Gastroesophageal sphincter (tissue), 3 donors: ENCODE data around the gene GRHL1.

ENCODE experiments used
- POLR2AphosphoS5 ChIP-seq: sonication (generic); formaldehyde crosslinking; IDR thresholded peaks from one replicate; pipeline ENCODE4 v1.6.1; 2017; ENCODE audit warnings: antibody characterized with exemption
- TF ChIP-seq, protein P1 (sequence below), 4 experiments: fragments of 200-600 bp in 2 of 4; fragments of 450-650 bp in 2 of 4; sonication (generic) in 1 of 4; IDR thresholded peaks; one replicate each; pipeline ENCODE4 v1.5.1; 2017 to 2019; ENCODE audit warnings: antibody characterized with exemption in 4 of 4, mild to moderate bottlenecking in 2 of 4, moderate library complexity in 2 of 4

DNA sequence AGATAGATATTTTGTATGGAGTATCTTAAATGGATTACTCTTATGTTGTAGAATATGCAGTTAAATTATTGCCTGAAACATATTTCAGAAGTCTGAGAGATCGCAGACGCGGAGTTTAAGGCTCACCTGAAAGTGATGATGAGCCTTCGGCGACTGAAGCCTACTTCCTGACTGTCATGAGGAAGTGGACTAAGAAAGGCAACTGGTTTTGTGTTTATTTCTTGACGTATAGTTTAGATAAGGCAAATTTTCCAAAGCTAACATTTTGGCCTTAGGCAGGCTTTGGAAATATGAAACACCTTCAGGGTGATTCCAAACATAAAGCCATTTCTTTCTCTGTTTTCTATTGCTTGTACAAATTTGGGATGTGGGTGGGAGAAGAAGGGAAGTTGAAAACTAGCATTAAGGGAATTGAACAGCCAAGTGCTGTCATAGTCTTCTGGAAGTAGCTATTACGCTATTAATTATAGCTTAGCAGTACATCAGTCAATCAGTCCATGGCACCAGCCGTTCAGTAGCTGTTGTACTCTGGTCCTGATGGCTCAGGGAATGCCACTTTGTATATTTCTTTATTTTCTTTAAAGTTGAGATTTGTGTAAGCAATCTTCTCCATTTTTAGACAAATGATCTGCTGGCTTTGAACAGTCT is 1.5 kb downstream of the GRHL1 start:
- TF ChIP-seq, protein P1, sequence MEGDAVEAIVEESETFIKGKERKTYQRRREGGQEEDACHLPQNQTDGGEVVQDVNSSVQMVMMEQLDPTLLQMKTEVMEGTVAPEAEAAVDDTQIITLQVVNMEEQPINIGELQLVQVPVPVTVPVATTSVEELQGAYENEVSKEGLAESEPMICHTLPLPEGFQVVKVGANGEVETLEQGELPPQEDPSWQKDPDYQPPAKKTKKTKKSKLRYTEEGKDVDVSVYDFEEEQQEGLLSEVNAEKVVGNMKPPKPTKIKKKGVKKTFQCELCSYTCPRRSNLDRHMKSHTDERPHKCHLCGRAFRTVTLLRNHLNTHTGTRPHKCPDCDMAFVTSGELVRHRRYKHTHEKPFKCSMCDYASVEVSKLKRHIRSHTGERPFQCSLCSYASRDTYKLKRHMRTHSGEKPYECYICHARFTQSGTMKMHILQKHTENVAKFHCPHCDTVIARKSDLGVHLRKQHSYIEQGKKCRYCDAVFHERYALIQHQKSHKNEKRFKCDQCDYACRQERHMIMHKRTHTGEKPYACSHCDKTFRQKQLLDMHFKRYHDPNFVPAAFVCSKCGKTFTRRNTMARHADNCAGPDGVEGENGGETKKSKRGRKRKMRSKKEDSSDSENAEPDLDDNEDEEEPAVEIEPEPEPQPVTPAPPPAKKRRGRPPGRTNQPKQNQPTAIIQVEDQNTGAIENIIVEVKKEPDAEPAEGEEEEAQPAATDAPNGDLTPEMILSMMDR (IDR thresholded peaks at IDR 0.05) = no peak
- no peak for TF ChIP-seq POLR2AphosphoS5
